T-cell (primary cell): ENCODE measurements around the gene PLPPR4. TPM values are rescaled to one million over a fixed set of nuclear protein-coding genes. Genes with fewer than 3 reads are reported as not detected.

ENCODE experiments used
- ATAC-seq, 4 experiments: fragments of 200-7000 bp in 3 of 4; fragments of 150-1000 bp in 1 of 4; cut with Tn5 transposase; replicated peaks in 1 of 4; 1 replicate in 3 of 4; 2 replicates in 1 of 4; pipeline ENCODE4 v1.10.0; 2021; ENCODE audit warnings: moderate library complexity in 3 of 4, mild to moderate bottlenecking in 2 of 4, moderate number of reproducible peaks in 1 of 4
- CTCF ChIA-PET, 2 donors: fragments of 300-600 bp; sonication (Branson Sonifier 250); formaldehyde crosslinking; loops; one replicate each; lab custom pipeline; 2022; ENCODE audit warnings: antibody characterized with exemption in 2 of 2; lab: Charles Lee
- POLR2A ChIA-PET, 2 donors: fragments of 300-600 bp; sonication (Branson Sonifier 250); formaldehyde crosslinking; loops; one replicate each; lab custom pipeline; 2022; ENCODE audit warnings: antibody characterized with exemption in 2 of 2; lab: Charles Lee
- DNase-seq, 35 experiments: peaks; one replicate each; pipeline versions ENCODE4 v3.0.0 to v3.0.0-alpha.2; 2013 to 2023
- H3K27ac ChIP-seq: one replicate; pipeline ENCODE4 v1.5.1; 2013; ENCODE audit warnings: low read length
- H3K27me3 ChIP-seq, 2 experiments: replicated peaks in 1 of 2; 1 replicate in 1 of 2; 2 replicates in 1 of 2; pipeline versions ENCODE4 v1.6.1 to v1.7.0; 2013; ENCODE audit warnings: low read length in 1 of 2, mixed read lengths in 1 of 2; ENCODE audit not compliant: control insufficient read depth in 2 of 2, insufficient read depth in 2 of 2; ENCODE audit errors: extremely low read depth in 1 of 2
- H3K36me3 ChIP-seq, 2 donors: 1 replicate in 1 of 2; 2 replicates in 1 of 2; pipeline versions ENCODE4 v1.6.1 to v1.7.0; 2013; ENCODE audit warnings: low read length in 1 of 2; ENCODE audit not compliant: control insufficient read depth in 2 of 2, insufficient read depth in 1 of 2; ENCODE audit errors: extremely low read depth in 1 of 2
- H3K4me1 ChIP-seq, 2 experiments: 1 replicate in 1 of 2; 2 replicates in 1 of 2; pipeline versions ENCODE4 v1.6.1 to v1.7.0; 2013; ENCODE audit warnings: low read length in 2 of 2, mixed read lengths in 1 of 2; ENCODE audit not compliant: insufficient read depth in 2 of 2, control insufficient read depth in 1 of 2; ENCODE audit errors: extremely low read depth in 1 of 2
- H3K4me3 ChIP-seq, 2 donors: 1 replicate in 1 of 2; 2 replicates in 1 of 2; pipeline versions ENCODE4 v1.5.1 to v1.7.0; 2013; ENCODE audit warnings: mild to moderate bottlenecking in 2 of 2, low read length in 1 of 2, moderate library complexity in 1 of 2; ENCODE audit not compliant: control insufficient read depth in 1 of 2; ENCODE audit errors: extremely low read depth in 1 of 2
- H3K9me3 ChIP-seq: 2 replicates; pipeline ENCODE4 v1.7.0; 2013
- H3K27ac Mint-ChIP-seq, 2 donors: one replicate each; pipeline ENCODE4 v1.8.0; 2020 to 2021; ENCODE audit warnings: mild to moderate bottlenecking in 2 of 2, mixed read lengths in 2 of 2
- H3K27me3 Mint-ChIP-seq, 2 donors: one replicate each; pipeline ENCODE4 v1.8.0; 2021 to 2022; ENCODE audit warnings: mixed read lengths in 2 of 2
- H3K36me3 Mint-ChIP-seq: one replicate; pipeline ENCODE4 v1.8.0; 2021; ENCODE audit warnings: mixed read lengths
- H3K4me1 Mint-ChIP-seq, 3 donors: one replicate each; pipeline ENCODE4 v1.8.0; 2020 to 2022; ENCODE audit warnings: mixed read lengths in 3 of 3, mild to moderate bottlenecking in 1 of 3
- H3K4me3 Mint-ChIP-seq, 3 donors: one replicate each; pipeline ENCODE4 v1.8.0; 2020 to 2022; ENCODE audit warnings: mild to moderate bottlenecking in 3 of 3, mixed read lengths in 3 of 3, moderate library complexity in 3 of 3
- H3K9me3 Mint-ChIP-seq, 3 donors: one replicate each; pipeline ENCODE4 v1.8.0; 2020 to 2022; ENCODE audit warnings: mixed read lengths in 3 of 3
- WGBS: methylation state at CpG from one replicate; pipeline ENCODE4 v1.1.5; 2013; ENCODE audit warnings: missing lambda C conversion rate; ENCODE audit not compliant: insufficient coverage; 5-methylcytosine and 5-hydroxymethylcytosine counted together
- total RNA-seq, 35 experiments: library from RNA in 6 of 35; stranded (reverse) in 6 of 35; fragments of 120-200 nt in 1 of 35; gene quantifications; one replicate each; pipeline versions ENCODE4 v1.2.1 to v1.2.4 and lab custom pipeline; 2013 to 2026

PLPPR4 gene
- total RNA-seq, 5 donors from 2014 or later (not counting 1 experiment from before 2014, with no cell fraction given), result not detected

DNA sequence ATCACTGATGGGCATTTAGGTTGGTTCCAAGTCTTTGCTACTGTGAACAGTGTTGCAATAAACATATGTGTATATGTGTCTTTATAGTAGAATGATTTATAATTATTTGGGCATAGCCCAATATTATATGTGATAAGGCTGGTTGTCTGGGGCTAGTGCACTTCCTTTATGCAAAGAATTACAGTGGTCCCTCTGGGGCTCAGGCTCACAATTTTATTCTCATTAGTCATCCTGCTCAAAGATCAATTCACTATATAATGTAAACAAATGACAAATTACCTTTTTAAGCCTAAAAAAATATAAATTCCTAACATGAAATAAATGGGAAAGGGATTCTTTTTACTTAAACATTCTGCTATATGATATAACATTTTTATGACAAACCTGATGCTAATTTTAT, 5.0 kb downstream of the PLPPR4 start:
- peaks cover 0 to 6% of the 10 kb centered on the region in 2 experiments for H3K27me3 ChIP-seq
- DNase-seq (no peak), ATAC-seq (no peak)
- H3K27ac ChIP-seq, result no peak overlapping the region
- POLR2A ChIA-PET, result no interaction called here
- H3K4me1 Mint-ChIP-seq, result peaks cover 3 to 5% (median 4%) of the 10 kb centered on the region in 3 donors
- peaks cover 9 to 30% of the 10 kb centered on the region in 2 donors for H3K27me3 Mint-ChIP-seq
- H3K27ac Mint-ChIP-seq, result no peak overlapping the region
- peaks cover 0 to 12% (median 2%) of the 10 kb centered on the region in 3 donors for H3K9me3 Mint-ChIP-seq
- CTCF ChIA-PET, result no interaction called here
- H3K4me3 ChIP-seq, result no peak overlapping the region
- H3K4me1 ChIP-seq, result no peaks in the 10 kb centered on the region
- no peak overlapping the region for H3K4me3 Mint-ChIP-seq
- no peaks in the 10 kb centered on the region for H3K36me3 ChIP-seq
- H3K36me3 Mint-ChIP-seq, result no peaks in the 10 kb centered on the region
- no peaks in the 10 kb centered on the region for H3K9me3 ChIP-seq

- H3K36me3 Mint-ChIP-seq, result no peaks in the 10 kb centered on the region
- POLR2A ChIA-PET, result interaction anchor here in 1 of 2 donors (0.5 kb wide), 1 partner anchor 523 kb away, joined by 3 read pairs; no protein-coding TSS in a partner anchor
- no peaks in the 10 kb centered on the region for H3K27me3 ChIP-seq
- H3K27ac Mint-ChIP-seq, result no peak overlapping the region
- DNase-seq (no peak), ATAC-seq (no peak)
- H3K27ac ChIP-seq, result no peak overlapping the region
- no peaks in the 10 kb centered on the region for H3K9me3 ChIP-seq
- H3K9me3 Mint-ChIP-seq, result peaks cover 0 to 16% (median 6%) of the 10 kb centered on the region in 3 donors
- CTCF ChIA-PET, result interaction anchor here in 1 of 2 donors (0.5 kb wide), 1 partner anchor 584 kb away, joined by 3 read pairs; no protein-coding TSS in a partner anchor
- no CpG with 5 or more reads among the region's 1 CpG for WGBS
- no peak overlapping the region for H3K4me3 Mint-ChIP-seq
- no peaks in the 10 kb centered on the region for H3K4me1 ChIP-seq
- peaks cover under 1 to 19% of the 10 kb centered on the region in 2 donors for H3K27me3 Mint-ChIP-seq
- H3K36me3 ChIP-seq, result no peaks in the 10 kb centered on the region
- no peaks in the 10 kb centered on the region for H3K4me1 Mint-ChIP-seq
- no peak overlapping the region for H3K4me3 ChIP-seq
Observed at GRCh38 chr1:99270646-99271045, 6.4 kb downstream of the PLPPR4 start.

DNA sequence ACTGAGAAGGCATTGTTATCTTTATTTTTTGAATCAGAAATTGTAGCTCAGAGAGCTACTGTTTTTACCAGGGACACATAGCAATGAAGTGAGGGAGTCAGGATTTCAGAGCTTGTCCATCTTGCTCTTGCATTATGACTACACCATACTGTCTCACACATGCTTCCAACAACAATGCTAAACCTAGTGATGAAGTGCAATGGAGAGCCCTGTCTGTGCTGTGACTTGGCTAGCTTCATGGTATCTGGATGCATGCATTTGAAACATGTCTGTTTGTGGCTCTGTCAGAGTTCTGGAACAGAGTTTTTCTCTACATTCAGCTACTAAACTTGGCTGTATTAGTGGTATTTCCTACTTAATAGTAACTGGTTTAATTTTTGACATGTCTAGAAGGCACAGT, 7.0 kb downstream of the PLPPR4 start:
- ChIA-PET CTCF (interaction anchor here in 1 of 2 donors (0.5 kb wide), 1 partner anchor 583 kb away, joined by 3 read pairs; no protein-coding TSS in a partner anchor), POLR2A (interaction anchor here in 1 of 2 donors (0.5 kb wide), 1 partner anchor 524 kb away, joined by 3 read pairs; no protein-coding TSS in a partner anchor)
- Histone ChIP-seq H3K27me3 (no peaks in the 10 kb centered on the region), H3K36me3 (no peaks in the 10 kb centered on the region), H3K9me3 (no peaks in the 10 kb centered on the region), H3K4me3 (no peak overlapping the region), H3K4me1 (no peaks in the 10 kb centered on the region), H3K27ac (no peak overlapping the region)
- H3K9me3 Mint-ChIP-seq, result peaks cover 0 to 16% (median 6%) of the 10 kb centered on the region in 3 donors
- H3K27ac Mint-ChIP-seq, result no peak overlapping the region
- no peaks in the 10 kb centered on the region for H3K36me3 Mint-ChIP-seq
- no peak overlapping the region for H3K4me3 Mint-ChIP-seq
- ATAC-seq (no peak), DNase-seq (no peak)
- H3K27me3 Mint-ChIP-seq, result peaks cover 0 to 13% of the 10 kb centered on the region in 2 donors
- H3K4me1 Mint-ChIP-seq, result no peaks in the 10 kb centered on the region

DNA sequence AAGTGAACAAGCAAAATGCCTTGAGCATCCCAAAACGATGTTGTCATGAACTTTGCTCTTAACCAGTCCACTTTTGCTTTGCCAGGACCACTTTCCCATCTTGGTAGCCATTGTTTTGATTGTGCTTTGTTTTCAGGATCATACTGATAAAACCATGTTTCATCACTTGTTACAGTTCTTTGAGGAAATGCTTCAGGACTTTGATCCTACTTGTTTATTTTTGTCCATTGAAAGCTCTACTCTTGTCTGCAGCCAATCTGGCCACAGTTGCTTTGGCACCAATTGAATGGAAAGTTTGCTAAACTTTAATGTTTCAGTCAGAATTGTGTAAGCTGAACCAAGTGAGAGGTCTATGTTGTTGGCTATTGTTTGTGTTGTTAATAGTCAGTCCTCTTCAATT, 12.8 kb downstream of the PLPPR4 start:
- ChIA-PET CTCF (no interaction called here), POLR2A (no interaction called here)
- no peak overlapping the region for H3K4me3 ChIP-seq
- no peaks in the 10 kb centered on the region for H3K9me3 ChIP-seq
- no peak overlapping the region for H3K27ac ChIP-seq
- ATAC-seq (no peak), DNase-seq (no peak)
- no peaks in the 10 kb centered on the region for H3K4me1 ChIP-seq
- no peaks in the 10 kb centered on the region for H3K36me3 Mint-ChIP-seq
- 60% methylated on average over 1 of the region's 1 CpG for WGBS
- H3K27me3 Mint-ChIP-seq, result no peaks in the 10 kb centered on the region
- H3K4me1 Mint-ChIP-seq, result no peaks in the 10 kb centered on the region
- no peaks in the 10 kb centered on the region for H3K27me3 ChIP-seq
- no peak overlapping the region for H3K4me3 Mint-ChIP-seq
- peaks cover 0 to 16% (median 6%) of the 10 kb centered on the region in 3 donors for H3K9me3 Mint-ChIP-seq
- no peaks in the 10 kb centered on the region for H3K36me3 ChIP-seq
- H3K27ac Mint-ChIP-seq, result no peak overlapping the region

DNA sequence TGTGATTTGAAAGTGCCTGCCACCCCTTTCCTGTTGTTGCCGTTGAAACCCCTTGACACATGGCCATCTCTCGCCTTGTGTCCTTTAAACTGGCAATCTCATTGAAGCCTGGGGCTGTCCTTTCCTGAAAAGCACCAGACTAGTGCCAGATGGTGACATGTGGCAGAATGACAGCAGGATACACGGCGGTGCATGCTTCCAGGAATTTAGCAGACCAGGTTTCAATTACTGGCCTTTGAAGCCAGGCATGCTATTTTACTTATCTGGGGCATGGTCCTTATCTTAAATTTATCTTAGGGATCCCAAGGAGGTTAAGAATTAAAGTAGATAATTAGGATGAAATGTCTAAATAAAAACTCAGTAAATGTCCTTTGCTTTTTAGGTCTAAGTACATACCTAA, 15.2 kb downstream of the PLPPR4 start:
- H3K27me3 Mint-ChIP-seq, result peaks cover 0 to 7% of the 10 kb centered on the region in 2 donors
- no peaks in the 10 kb centered on the region for H3K4me1 Mint-ChIP-seq
- Histone ChIP-seq H3K27ac (no peak overlapping the region), H3K4me1 (no peaks in the 10 kb centered on the region), H3K36me3 (no peaks in the 10 kb centered on the region), H3K27me3 (no peaks in the 10 kb centered on the region), H3K4me3 (no peak overlapping the region), H3K9me3 (no peaks in the 10 kb centered on the region)
- H3K36me3 Mint-ChIP-seq, result no peaks in the 10 kb centered on the region
- H3K4me3 Mint-ChIP-seq, result no peak overlapping the region
- H3K27ac Mint-ChIP-seq, result no peak overlapping the region
- WGBS, result 53% methylated on average over 2 of the region's 4 CpGs
- ATAC-seq (no peak), DNase-seq (no peak)
- CTCF ChIA-PET, result no interaction called here
- POLR2A ChIA-PET, result no interaction called here
- peaks cover 0 to 3% (median 3%) of the 10 kb centered on the region in 3 donors for H3K9me3 Mint-ChIP-seq

GRCh38 chr1:99281105-99281504, 16.8 kb downstream of the PLPPR4 start:
- Histone ChIP-seq H3K4me1 (no peaks in the 10 kb centered on the region), H3K36me3 (no peaks in the 10 kb centered on the region), H3K4me3 (no peak overlapping the region), H3K27ac (no peak overlapping the region), H3K27me3 (no peaks in the 10 kb centered on the region), H3K9me3 (no peaks in the 10 kb centered on the region)
- CTCF ChIA-PET, result no interaction called here
- H3K27me3 Mint-ChIP-seq, result peaks cover 0 to 7% of the 10 kb centered on the region in 2 donors
- DNase-seq (no peak), ATAC-seq (no peak)
- POLR2A ChIA-PET, result interaction anchor here in 1 of 2 donors (0.9 kb wide), 1 partner anchor 87 kb away, joined by 3 read pairs; no protein-coding TSS in a partner anchor
- no peaks in the 10 kb centered on the region for H3K9me3 Mint-ChIP-seq
- H3K36me3 Mint-ChIP-seq, result no peaks in the 10 kb centered on the region
- H3K4me1 Mint-ChIP-seq, result no peaks in the 10 kb centered on the region
- H3K4me3 Mint-ChIP-seq, result no peak overlapping the region
- no peak overlapping the region for H3K27ac Mint-ChIP-seq

DNA sequence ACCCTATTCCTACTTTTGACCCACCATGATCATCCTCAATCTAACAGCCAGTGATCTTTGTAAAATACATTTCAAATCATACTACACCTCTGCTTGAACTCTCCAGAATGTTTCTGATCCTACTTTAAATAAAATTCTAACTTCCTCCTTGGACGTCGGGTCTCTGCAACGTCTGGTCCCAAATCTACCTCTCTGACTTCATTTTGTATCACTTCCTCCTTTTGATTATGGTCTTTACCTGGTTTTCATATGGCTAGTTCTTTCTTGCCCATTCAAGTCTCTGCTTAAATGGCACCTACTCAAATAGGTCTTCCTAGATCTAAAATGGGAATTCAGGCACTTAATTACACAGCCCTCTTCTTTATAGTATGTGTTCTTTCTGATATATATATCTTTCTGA, 18.2 kb downstream of the PLPPR4 start:
- WGBS, result no CpG with 5 or more reads among the region's 3 CpGs
- H3K4me1 Mint-ChIP-seq, result no peaks in the 10 kb centered on the region
- Histone ChIP-seq H3K4me1 (no peaks in the 10 kb centered on the region), H3K27ac (no peak overlapping the region), H3K36me3 (no peaks in the 10 kb centered on the region), H3K4me3 (no peak overlapping the region), H3K27me3 (no peaks in the 10 kb centered on the region), H3K9me3 (no peaks in the 10 kb centered on the region)
- CTCF ChIA-PET, result no interaction called here
- DNase-seq (no peak), ATAC-seq (no peak)
- peaks cover 0 to 2% (median 0%) of the 10 kb centered on the region in 3 donors for H3K9me3 Mint-ChIP-seq
- POLR2A ChIA-PET, result no interaction called here
- H3K4me3 Mint-ChIP-seq, result no peak overlapping the region
- H3K36me3 Mint-ChIP-seq, result no peaks in the 10 kb centered on the region
- peaks cover 1 to 9% of the 10 kb centered on the region in 2 donors for H3K27me3 Mint-ChIP-seq
- no peak overlapping the region for H3K27ac Mint-ChIP-seq
